Effector memory CD8-positive, alpha-beta T cell (primary cell): ENCODE results near the gene RCN1.
"Not testable (repeated sequence)": the region's sequence is repeated elsewhere in the genome, so short reads cannot be mapped to it uniquely, and the experiment has no call there.

Experiments used
- ATAC-seq: fragments of 150-1000 bp; cut with Tn5 transposase; replicated peaks from 2 replicates; pipeline ENCODE4 v1.10.0; 2021; ENCODE audit warnings: mild to moderate bottlenecking, moderate library complexity
- DNase-seq, 3 experiments: peaks; one replicate each; pipeline ENCODE4 v3.0.0; 2021
- H3K27ac Mint-ChIP-seq, 2 donors: one replicate each; pipeline ENCODE4 v1.8.0; 2022; ENCODE audit warnings: mild to moderate bottlenecking in 2 of 2, mixed read lengths in 2 of 2, moderate library complexity in 2 of 2
- H3K27me3 Mint-ChIP-seq, 2 donors: one replicate each; pipeline ENCODE4 v1.8.0; 2022; ENCODE audit warnings: mixed read lengths in 2 of 2
- H3K36me3 Mint-ChIP-seq: one replicate; pipeline ENCODE4 v1.8.0; 2022; ENCODE audit warnings: mild to moderate bottlenecking, moderate library complexity, mixed read lengths; ENCODE audit not compliant: insufficient read depth
- H3K4me1 Mint-ChIP-seq, 2 donors: one replicate each; pipeline ENCODE4 v1.8.0; 2022; ENCODE audit warnings: low read depth in 2 of 2, mixed read lengths in 2 of 2
- H3K4me3 Mint-ChIP-seq, 2 donors: one replicate each; pipeline ENCODE4 v1.8.0; 2022; ENCODE audit warnings: mild to moderate bottlenecking in 2 of 2, mixed read lengths in 2 of 2, moderate library complexity in 2 of 2
- H3K9me3 Mint-ChIP-seq, 2 donors: one replicate each; pipeline ENCODE4 v1.8.0; 2022; ENCODE audit warnings: mixed read lengths in 2 of 2

Gene RCN1

DNA sequence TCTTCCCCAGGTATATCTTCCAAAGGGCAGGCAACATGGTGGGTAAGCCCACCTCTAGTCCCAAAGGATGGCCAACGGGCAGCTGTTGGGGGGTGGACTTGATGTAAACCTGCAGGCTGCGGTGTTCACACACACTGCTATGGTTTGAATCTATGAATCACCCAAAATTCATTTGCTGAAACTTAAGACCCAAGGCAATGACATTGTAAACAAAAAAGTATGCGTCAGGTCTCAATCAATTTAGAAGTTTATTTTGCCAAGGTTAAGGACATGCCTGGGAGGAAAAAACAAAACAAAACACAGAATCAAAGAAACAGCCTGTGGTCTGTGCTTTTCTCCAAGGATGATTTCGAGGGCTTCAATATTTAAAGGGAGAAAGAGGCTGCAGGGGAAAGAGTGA lies 18.3 kb downstream of the RCN1 start:
- DNase-seq: no peak
- no peak overlapping the region for H3K27ac Mint-ChIP-seq
- H3K4me3 Mint-ChIP-seq: no peak overlapping the region
- H3K4me1 Mint-ChIP-seq: no peaks in the 10 kb centered on the region
- no peak for ATAC-seq
- no peaks in the 10 kb centered on the region for H3K36me3 Mint-ChIP-seq
- H3K9me3 Mint-ChIP-seq: no peaks in the 10 kb centered on the region
- peaks cover 12 to 25% of the 10 kb centered on the region in 2 donors for H3K27me3 Mint-ChIP-seq

GRCh38 chr11:32109592-32109991 lies 18.7 kb downstream of the RCN1 start:
- Mint-ChIP-seq H3K4me3 (no peak overlapping the region), H3K27ac (no peak overlapping the region), H3K9me3 (no peaks in the 10 kb centered on the region), H3K4me1 (no peaks in the 10 kb centered on the region), H3K36me3 (no peaks in the 10 kb centered on the region), H3K27me3 (peaks cover 12 to 25% of the 10 kb centered on the region in 2 donors)
- ATAC-seq (no peak), DNase-seq (no peak)

DNA sequence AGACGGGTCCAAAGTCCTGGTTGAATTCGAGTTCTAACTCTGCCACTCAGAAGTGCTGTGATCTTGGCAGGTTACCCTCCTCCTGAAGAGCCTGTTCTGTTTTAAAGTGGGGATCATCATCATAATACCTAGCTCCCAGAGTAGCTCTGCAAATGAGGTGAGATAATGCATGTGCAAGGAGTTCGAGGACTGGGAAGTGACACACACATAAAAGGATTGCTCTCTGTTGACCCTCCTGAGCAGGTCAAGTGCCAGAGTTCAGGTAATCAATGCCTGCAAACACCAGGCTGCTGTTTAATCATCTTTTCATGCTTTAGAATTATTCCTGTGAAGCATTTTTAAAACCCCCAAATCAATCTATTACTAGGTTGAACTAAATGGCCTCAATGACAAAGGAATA lies 19.9 kb downstream of the RCN1 start:
- no peak overlapping the region for H3K27ac Mint-ChIP-seq
- no peak for ATAC-seq
- no peaks in the 10 kb centered on the region for H3K36me3 Mint-ChIP-seq
- no peaks in the 10 kb centered on the region for H3K4me1 Mint-ChIP-seq
- peaks cover 12 to 35% of the 10 kb centered on the region in 2 donors for H3K27me3 Mint-ChIP-seq
- H3K4me3 Mint-ChIP-seq: no peak overlapping the region
- no peaks in the 10 kb centered on the region for H3K9me3 Mint-ChIP-seq
- DNase-seq: no peak

GRCh38 chr11:32113200-32113919 lies 22.5 kb downstream of the RCN1 start:
- DNase-seq: no peak
- no peak overlapping the region for H3K27ac Mint-ChIP-seq

GRCh38 chr11:32113920-32114203 lies 23.0 kb downstream of the RCN1 start:
- H3K9me3 Mint-ChIP-seq: no peaks in the 10 kb centered on the region
- peaks cover 0 to 7% of the 10 kb centered on the region in 2 donors for H3K4me1 Mint-ChIP-seq
- H3K27me3 Mint-ChIP-seq: peaks cover 12 to 42% of the 10 kb centered on the region in 2 donors
- no peak overlapping the region for H3K4me3 Mint-ChIP-seq
- no peak overlapping the region for H3K27ac Mint-ChIP-seq
- no peak for DNase-seq
- no peak for ATAC-seq
- H3K36me3 Mint-ChIP-seq: no peaks in the 10 kb centered on the region

More at GRCh38 chr11:32113200-32113919, 22.5 kb downstream of the RCN1 start:
- peaks cover 0 to 7% of the 10 kb centered on the region in 2 donors for H3K4me1 Mint-ChIP-seq
- no peak overlapping the region for H3K4me3 Mint-ChIP-seq
- H3K27me3 Mint-ChIP-seq: peaks cover 12 to 42% of the 10 kb centered on the region in 2 donors
- H3K36me3 Mint-ChIP-seq: no peaks in the 10 kb centered on the region
- H3K9me3 Mint-ChIP-seq: no peaks in the 10 kb centered on the region
- no peak for ATAC-seq

DNA sequence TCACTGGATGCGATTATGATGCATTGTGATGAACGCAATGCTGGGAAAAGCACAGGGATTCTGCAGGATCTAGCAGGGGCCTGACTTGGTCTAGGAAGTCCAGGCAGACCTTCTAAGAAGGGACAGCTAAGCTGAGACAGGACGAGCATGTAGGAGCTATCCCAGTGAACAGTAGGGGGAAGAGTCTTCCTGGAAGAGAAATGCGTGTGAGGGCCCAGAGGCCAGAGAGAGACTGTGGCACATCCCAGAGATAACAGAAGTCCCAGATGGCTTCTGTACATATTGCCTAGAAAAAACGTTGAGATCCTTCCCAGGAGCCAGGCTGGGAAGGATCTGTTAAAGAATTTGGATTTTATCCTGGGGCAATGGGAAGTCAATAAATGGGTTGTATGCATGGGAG lies 24.6 kb downstream of the RCN1 start:
- DNase-seq (no peak), ATAC-seq (no peak)
- peaks cover 0 to 1% of the 10 kb centered on the region in 2 donors for H3K9me3 Mint-ChIP-seq
- H3K4me1 Mint-ChIP-seq: peaks cover 0 to 9% of the 10 kb centered on the region in 2 donors
- no peaks in the 10 kb centered on the region for H3K36me3 Mint-ChIP-seq
- no peak overlapping the region for H3K27ac Mint-ChIP-seq
- no peak overlapping the region for H3K4me3 Mint-ChIP-seq
- H3K27me3 Mint-ChIP-seq: peaks cover 12 to 53% of the 10 kb centered on the region in 2 donors

GRCh38 chr11:32116668-32117067 lies 25.8 kb downstream of the RCN1 start:
- H3K27me3 Mint-ChIP-seq: peaks cover 12 to 62% of the 10 kb centered on the region in 2 donors
- H3K27ac Mint-ChIP-seq: peak overlapping the region in 1 of 2 donors; percentile 72
- DNase-seq: no peak
- peaks cover 0 to 1% of the 10 kb centered on the region in 2 donors for H3K9me3 Mint-ChIP-seq
- H3K4me3 Mint-ChIP-seq: no peak overlapping the region
- no peaks in the 10 kb centered on the region for H3K36me3 Mint-ChIP-seq
- peaks cover 4 to 16% of the 10 kb centered on the region in 2 donors for H3K4me1 Mint-ChIP-seq
- ATAC-seq: no peak

DNA sequence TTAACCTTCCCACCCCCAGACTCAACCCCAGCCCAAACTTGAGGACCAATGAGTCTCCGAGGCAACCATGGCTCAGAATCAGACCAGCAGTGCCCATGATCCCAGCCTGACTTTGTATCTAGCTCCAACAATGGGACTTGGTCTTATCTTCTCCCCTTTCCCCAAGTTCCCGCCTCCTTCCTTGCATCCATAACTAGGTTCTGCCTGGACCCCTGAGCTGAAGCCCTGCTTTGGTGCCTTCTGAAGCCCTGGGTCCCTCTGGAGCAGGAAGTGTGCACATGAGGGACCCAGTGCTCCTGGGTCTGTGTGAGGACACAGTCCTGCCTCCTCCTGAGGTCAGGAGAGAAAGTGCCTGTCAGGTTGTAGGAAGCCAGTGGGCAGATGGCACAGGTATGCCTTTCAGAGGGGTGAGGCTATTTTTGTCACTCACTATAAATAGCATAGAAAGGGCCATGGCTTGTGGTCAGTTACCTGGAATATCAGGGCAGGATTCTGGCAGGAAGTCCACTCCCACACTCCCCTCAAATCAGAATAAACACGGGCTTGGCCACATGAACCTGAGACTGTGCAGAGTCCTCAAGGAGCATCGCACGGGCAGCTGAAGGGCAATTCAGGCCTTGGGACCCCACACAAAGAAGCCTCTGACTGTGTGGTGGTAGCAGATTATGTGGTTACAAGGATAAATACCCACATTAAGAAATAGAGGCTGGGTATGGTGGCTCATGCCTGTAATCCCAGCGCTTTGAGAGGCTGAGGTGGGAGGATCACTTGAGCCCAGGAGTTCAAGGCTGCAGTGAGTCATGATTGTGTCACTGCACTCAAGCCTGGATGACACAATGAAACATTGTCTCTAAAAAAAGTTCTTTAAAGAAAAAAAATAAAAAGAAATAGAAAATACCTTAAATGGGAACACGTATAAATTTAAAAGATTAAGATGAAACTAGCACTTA lies 27.4 kb downstream of the RCN1 start:
- ATAC-seq (no peak), DNase-seq (no peak)
- Mint-ChIP-seq H3K27me3 (peaks cover 5 to 55% of the 10 kb centered on the region in 2 donors), H3K9me3 (peaks cover 0 to 1% of the 10 kb centered on the region in 2 donors), H3K36me3 (no peaks in the 10 kb centered on the region), H3K4me3 (no peak overlapping the region), H3K27ac (no peak overlapping the region), H3K4me1 (peaks cover 4 to 27% of the 10 kb centered on the region in 2 donors)

GRCh38 chr11:32119139-32119538 lies 28.3 kb downstream of the RCN1 start:
- not testable (repeated sequence) for H3K27ac Mint-ChIP-seq, H3K4me3 Mint-ChIP-seq, H3K36me3 Mint-ChIP-seq, DNase-seq, ATAC-seq, H3K9me3 Mint-ChIP-seq
- Mint-ChIP-seq H3K27me3 (peaks cover 2 to 51% of the 10 kb centered on the region in 2 donors), H3K4me1 (peaks cover 4 to 27% of the 10 kb centered on the region in 2 donors)

DNA sequence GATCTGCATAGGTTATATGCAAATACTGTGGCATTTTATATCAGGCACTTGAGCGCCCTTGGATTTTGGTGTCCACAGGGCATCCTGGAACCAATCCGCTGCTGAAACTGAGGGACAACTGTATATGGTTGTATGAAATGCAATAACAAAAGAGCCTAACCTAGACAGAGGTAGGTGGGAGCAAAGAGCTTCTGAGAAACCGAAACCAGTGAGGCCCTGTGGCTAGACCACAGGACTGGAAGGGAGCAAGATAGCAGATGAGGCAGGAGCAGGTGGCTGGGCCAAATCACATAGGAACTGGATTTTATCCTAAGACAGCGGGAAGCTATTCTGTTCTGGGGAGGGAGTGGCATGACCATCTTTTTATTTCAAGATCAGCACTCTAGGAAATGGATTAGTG lies 30.1 kb downstream of the RCN1 start:
- Mint-ChIP-seq H3K4me1 (peaks cover 4 to 30% of the 10 kb centered on the region in 2 donors), H3K27me3 (peaks cover 12 to 58% of the 10 kb centered on the region in 2 donors), H3K4me3 (peak overlapping the region in 1 of 2 donors; percentile 23), H3K36me3 (no peaks in the 10 kb centered on the region), H3K9me3 (peaks cover 0 to 1% of the 10 kb centered on the region in 2 donors), H3K27ac (peak overlapping the region in 1 of 2 donors; percentile 26)
- DNase-seq (no peak), ATAC-seq (no peak)

GRCh38 chr11:32122200-32122599 lies 31.3 kb downstream of the RCN1 start:
- peak overlapping the region in 1 of 2 donors; percentile 54 for H3K4me3 Mint-ChIP-seq
- peak overlapping the region in 1 of 2 donors; percentile 32 for H3K27ac Mint-ChIP-seq
- no peak for DNase-seq
- H3K9me3 Mint-ChIP-seq: peaks cover 0 to 1% of the 10 kb centered on the region in 2 donors
- peaks cover 14 to 65% of the 10 kb centered on the region in 2 donors for H3K27me3 Mint-ChIP-seq
- ATAC-seq: no peak
- no peaks in the 10 kb centered on the region for H3K36me3 Mint-ChIP-seq
- peaks cover 4 to 25% of the 10 kb centered on the region in 2 donors for H3K4me1 Mint-ChIP-seq

DNA sequence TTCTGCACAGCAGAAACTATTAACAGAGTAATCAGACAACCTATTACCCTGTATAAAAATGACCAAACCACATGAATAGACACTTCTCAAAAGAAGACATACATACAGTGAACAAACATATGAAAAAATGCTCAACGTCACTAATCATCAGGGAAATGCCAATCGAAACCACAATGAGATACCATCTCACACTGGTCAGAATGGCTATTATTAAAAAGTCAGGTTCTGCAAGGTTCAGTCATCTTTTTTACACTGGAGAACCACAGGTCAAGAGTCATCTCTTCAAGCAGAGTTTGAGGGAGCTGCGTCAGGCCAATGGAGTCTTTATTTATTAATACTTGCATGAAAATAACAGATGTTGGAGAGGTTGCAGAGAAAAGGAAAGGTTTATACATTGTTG lies 40.4 kb downstream of the RCN1 start:
- ATAC-seq (no peak), DNase-seq (no peak)
- H3K27me3 Mint-ChIP-seq: peaks cover 5 to 48% of the 10 kb centered on the region in 2 donors
- H3K36me3 Mint-ChIP-seq: peaks cover 2% of the 10 kb centered on the region
- H3K27ac Mint-ChIP-seq: no peak overlapping the region
- no peaks in the 10 kb centered on the region for H3K4me1 Mint-ChIP-seq
- no peak overlapping the region for H3K4me3 Mint-ChIP-seq
- H3K9me3 Mint-ChIP-seq: no peaks in the 10 kb centered on the region

DNA sequence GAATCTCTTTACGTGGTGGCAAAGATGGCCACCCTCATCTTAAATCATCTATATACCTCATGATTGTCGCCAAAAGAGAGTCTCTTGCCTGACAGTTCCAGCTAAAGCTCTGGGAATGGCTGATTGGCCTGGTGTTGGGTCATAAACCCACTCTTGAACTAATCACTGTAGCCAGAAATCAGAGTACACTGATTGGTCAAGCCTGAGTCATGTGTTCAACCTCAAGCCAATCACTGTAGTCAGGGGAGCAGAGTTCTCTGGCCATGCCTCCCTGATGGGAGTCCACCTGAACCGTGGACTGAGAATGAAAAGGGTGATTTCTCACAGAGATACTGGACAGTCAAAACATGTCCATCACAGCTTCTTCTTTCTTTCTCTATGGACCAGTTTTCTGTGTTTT lies 45.8 kb downstream of the RCN1 start:
- Mint-ChIP-seq H3K27me3 (no peaks in the 10 kb centered on the region), H3K4me1 (no peaks in the 10 kb centered on the region)
- ATAC-seq: no peak

More for the DNA sequence above, 45.8 kb downstream of the RCN1 start:
- DNase-seq: no peak
- H3K36me3 Mint-ChIP-seq: peaks cover 2% of the 10 kb centered on the region
- H3K27ac Mint-ChIP-seq: no peak overlapping the region
- H3K4me3 Mint-ChIP-seq: no peak overlapping the region
- no peaks in the 10 kb centered on the region for H3K9me3 Mint-ChIP-seq
